Glutamatergic neuron (in vitro differentiated cells): ENCODE data around the gene PRKAG3. TPM values are rescaled to one million over a fixed set of nuclear protein-coding genes. Genes with fewer than 3 reads are reported as not detected.
A peak's percentile ranks its signal among the peaks of the same experiment; 100 is the strongest.

ENCODE experiments used
- DNase-seq: peaks from one replicate; pipeline ENCODE4 v3.0.0; 2022
- H3K27ac Mint-ChIP-seq: one replicate; pipeline ENCODE4 v1.8.0; 2020; ENCODE audit warnings: mild to moderate bottlenecking, mixed read lengths, inconsistent platforms; ENCODE audit not compliant: unreplicated experiment
- H3K27me3 Mint-ChIP-seq: one replicate; pipeline ENCODE4 v1.8.0; 2020; ENCODE audit warnings: mild to moderate bottlenecking, moderate library complexity, mixed read lengths, inconsistent platforms; ENCODE audit not compliant: unreplicated experiment
- H3K36me3 Mint-ChIP-seq: one replicate; pipeline ENCODE4 v1.8.0; 2020; ENCODE audit warnings: mild to moderate bottlenecking, mixed read lengths, inconsistent platforms; ENCODE audit not compliant: unreplicated experiment
- H3K4me1 Mint-ChIP-seq: one replicate; pipeline ENCODE4 v1.8.0; 2020; ENCODE audit warnings: mild to moderate bottlenecking, low read depth, mixed read lengths, inconsistent platforms; ENCODE audit not compliant: unreplicated experiment
- H3K4me3 Mint-ChIP-seq: one replicate; pipeline ENCODE4 v1.8.0; 2020; ENCODE audit warnings: mild to moderate bottlenecking, mixed read lengths, inconsistent platforms; ENCODE audit not compliant: unreplicated experiment
- H3K9me3 Mint-ChIP-seq: one replicate; pipeline ENCODE4 v1.8.0; 2020; ENCODE audit warnings: mild to moderate bottlenecking, moderate library complexity, mixed read lengths, inconsistent platforms; ENCODE audit not compliant: unreplicated experiment
- total RNA-seq: library from RNA; stranded (reverse); fragmentation: NEBNext Ultra II Directional; extraction: Animal tissue kit (Norgen Biotek cat#: 25700); gene quantifications from one replicate; pipeline ENCODE4 v1.2.1, GENCODE V29; 2021; ENCODE audit not compliant: unreplicated experiment
- TF ChIP-seq, protein P1 (sequence below): fragments of 200-600 bp; sonication (generic); IDR thresholded peaks from one replicate; pipeline ENCODE4 v1.5.0; 2021; ENCODE audit not compliant: partially characterized antibody, unreplicated experiment

The PRKAG3 gene
- total RNA-seq, 1 donor from 2014 or later, result not detected

DNA sequence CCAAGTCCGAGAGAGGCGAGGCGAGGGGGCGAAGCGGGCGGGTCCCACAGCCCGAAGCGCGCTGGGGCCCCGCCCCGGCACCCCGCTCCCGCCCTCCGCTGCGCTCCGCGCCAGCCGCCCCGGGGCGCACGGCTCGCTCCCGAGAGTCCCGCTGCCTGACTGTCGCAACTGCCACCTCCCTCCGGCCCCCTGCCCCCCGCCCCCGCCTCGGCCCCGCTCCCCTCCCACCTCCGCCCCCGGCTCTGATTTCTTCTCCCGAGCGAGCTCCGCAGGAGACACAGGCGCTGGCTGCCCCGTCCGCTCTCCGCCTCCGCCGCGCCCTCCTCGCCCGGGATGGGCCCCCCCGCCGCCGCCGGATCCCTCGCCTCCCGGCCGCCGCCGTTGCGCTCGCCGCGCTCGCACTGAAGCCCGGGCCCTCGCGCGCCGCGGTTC, 28.0 kb upstream of the PRKAG3 start, which contains the start of gene WNT6:
Gene WNT6, plus strand, starts transcription at position 250 of the 432 bp plus-strand sequence. CDS start 233 bp downstream, outside the sequence.
- Mint-ChIP-seq H3K4me1 (peaks cover 10% of the 10 kb centered on the region), H3K36me3 (no peaks in the 10 kb centered on the region), H3K27ac (no peak within 1 kb of the TSS), H3K27me3 (peaks cover 28% of the 10 kb centered on the region), H3K4me3 (peak within 1 kb of the TSS; percentile 77), H3K9me3 (peaks cover 2% of the 10 kb centered on the region)
- TF ChIP-seq, protein P1, sequence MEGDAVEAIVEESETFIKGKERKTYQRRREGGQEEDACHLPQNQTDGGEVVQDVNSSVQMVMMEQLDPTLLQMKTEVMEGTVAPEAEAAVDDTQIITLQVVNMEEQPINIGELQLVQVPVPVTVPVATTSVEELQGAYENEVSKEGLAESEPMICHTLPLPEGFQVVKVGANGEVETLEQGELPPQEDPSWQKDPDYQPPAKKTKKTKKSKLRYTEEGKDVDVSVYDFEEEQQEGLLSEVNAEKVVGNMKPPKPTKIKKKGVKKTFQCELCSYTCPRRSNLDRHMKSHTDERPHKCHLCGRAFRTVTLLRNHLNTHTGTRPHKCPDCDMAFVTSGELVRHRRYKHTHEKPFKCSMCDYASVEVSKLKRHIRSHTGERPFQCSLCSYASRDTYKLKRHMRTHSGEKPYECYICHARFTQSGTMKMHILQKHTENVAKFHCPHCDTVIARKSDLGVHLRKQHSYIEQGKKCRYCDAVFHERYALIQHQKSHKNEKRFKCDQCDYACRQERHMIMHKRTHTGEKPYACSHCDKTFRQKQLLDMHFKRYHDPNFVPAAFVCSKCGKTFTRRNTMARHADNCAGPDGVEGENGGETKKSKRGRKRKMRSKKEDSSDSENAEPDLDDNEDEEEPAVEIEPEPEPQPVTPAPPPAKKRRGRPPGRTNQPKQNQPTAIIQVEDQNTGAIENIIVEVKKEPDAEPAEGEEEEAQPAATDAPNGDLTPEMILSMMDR, result no peak
- peak; percentile 56 for DNase-seq

GRCh38 chr2:218858671-218859555, 27.3 kb upstream of the PRKAG3 start:
- Mint-ChIP-seq H3K36me3 (no peaks in the 10 kb centered on the region), H3K4me1 (peaks cover 10% of the 10 kb centered on the region), H3K9me3 (peaks cover 2% of the 10 kb centered on the region), H3K27me3 (peaks cover 31% of the 10 kb centered on the region), H3K27ac (no peak overlapping the region), H3K4me3 (peak overlapping the region; percentile 75)
- TF ChIP-seq, protein P1, result no peak
- DNase-seq, result no peak

- H3K36me3 Mint-ChIP-seq, result no peaks in the 10 kb centered on the region
- TF ChIP-seq, protein P1, result no peak
- peaks cover 33% of the 10 kb centered on the region for H3K27me3 Mint-ChIP-seq
- DNase-seq, result no peak
- H3K4me1 Mint-ChIP-seq, result peaks cover 13% of the 10 kb centered on the region
- peak overlapping the region; percentile 5 for H3K4me3 Mint-ChIP-seq
- no peak overlapping the region for H3K27ac Mint-ChIP-seq
- H3K9me3 Mint-ChIP-seq, result peaks cover 2% of the 10 kb centered on the region
Observed at GRCh38 chr2:218858138-218858445, 26.5 kb upstream of the PRKAG3 start.

- no peak for DNase-seq
- TF ChIP-seq, protein P1, result no peak
- peaks cover 2% of the 10 kb centered on the region for H3K9me3 Mint-ChIP-seq
- no peak overlapping the region for H3K27ac Mint-ChIP-seq
- no peaks in the 10 kb centered on the region for H3K36me3 Mint-ChIP-seq
- H3K4me1 Mint-ChIP-seq, result peaks cover 13% of the 10 kb centered on the region
- H3K27me3 Mint-ChIP-seq, result peaks cover 30% of the 10 kb centered on the region
- H3K4me3 Mint-ChIP-seq, result no peak overlapping the region
Observed at GRCh38 chr2:218857371-218858137, 26.0 kb upstream of the PRKAG3 start.
